Naive thymus-derived CD8-positive, alpha-beta T cell (primary cell): ENCODE measurements around the gene MYB. TPM values are rescaled to one million over a fixed set of nuclear protein-coding genes. Genes with fewer than 3 reads are reported as not detected.

Source experiments
- ATAC-seq, 2 donors: fragments of 150-1000 bp; cut with Tn5 transposase in 1 of 2; sonication (Bioruptor Pico), chemical (Tn5 transposase) in 1 of 2; 1 replicate in 1 of 2; 2 replicates in 1 of 2; pipeline ENCODE4 v1.10.0; 2021; ENCODE audit warnings: mild to moderate bottlenecking in 2 of 2, moderate library complexity in 2 of 2
- POLR2A ChIA-PET: fragments of 350-600 bp; sonication (Branson Sonifier 250); formaldehyde crosslinking; loops from one replicate; lab custom pipeline; 2021; ENCODE audit warnings: antibody characterized with exemption; lab: Charles Lee
- DNase-seq, 10 donors: peaks; one replicate each; pipeline versions ENCODE4 v3.0.0 to v3.0.0-alpha.2; 2020 to 2022
- H3K27ac Mint-ChIP-seq, 10 donors: one replicate each; pipeline ENCODE4 v1.8.0; 2020 to 2022; ENCODE audit warnings: mild to moderate bottlenecking in 10 of 10, mixed read lengths in 10 of 10, moderate library complexity in 4 of 10, inconsistent platforms in 1 of 10
- H3K27me3 Mint-ChIP-seq, 5 donors: one replicate each; pipeline ENCODE4 v1.8.0; 2021 to 2022; ENCODE audit warnings: mixed read lengths in 5 of 5
- H3K36me3 Mint-ChIP-seq, 3 donors: one replicate each; pipeline ENCODE4 v1.8.0; 2020 to 2022; ENCODE audit warnings: mixed read lengths in 3 of 3, mild to moderate bottlenecking in 2 of 3, inconsistent platforms in 1 of 3
- H3K4me1 Mint-ChIP-seq, 4 donors: one replicate each; pipeline ENCODE4 v1.8.0; 2021 to 2022; ENCODE audit warnings: mixed read lengths in 4 of 4
- H3K4me3 Mint-ChIP-seq, 10 donors: one replicate each; pipeline ENCODE4 v1.8.0; 2020 to 2022; ENCODE audit warnings: mild to moderate bottlenecking in 10 of 10, mixed read lengths in 10 of 10, moderate library complexity in 6 of 10, inconsistent platforms in 1 of 10
- H3K9me3 Mint-ChIP-seq, 9 donors: one replicate each; pipeline ENCODE4 v1.8.0; 2020 to 2022; ENCODE audit warnings: mixed read lengths in 9 of 9, mild to moderate bottlenecking in 3 of 9, inconsistent platforms in 1 of 9, moderate library complexity in 1 of 9
- polyA plus RNA-seq, 3 donors: library from polyadenylated mRNA; unstranded; fragments of 300-500 nt; fragmentation: Illumina TruSeq; gene quantifications; one replicate each; pipeline ENCODE4 v1.2.3, GENCODE V29; 2021
- total RNA-seq, 8 experiments: library from RNA in 2 of 8; stranded (reverse) in 2 of 8; gene quantifications; one replicate each; pipeline ENCODE4 v1.2.3 and lab custom pipeline; 2021 to 2026

The MYB gene
- total and polyA plus RNA-seq, 5 experiments from 2014 or later, result 2.4 to 22.5 (median 4.8) TPM

GRCh38 chr6:135212935-135213334, 31.8 kb downstream of the MYB start:
- H3K9me3 Mint-ChIP-seq, result no peaks in the 10 kb centered on the region
- DNase-seq (peak in 5 of 10 donors; percentile 8 to 34 (median 27)), ATAC-seq (peak; percentile 58 to 76)

GRCh38 chr6:135213616-135214015, 32.5 kb downstream of the MYB start:
- H3K9me3 Mint-ChIP-seq, result no peaks in the 10 kb centered on the region
- peak overlapping the region in 3 of 10 donors; percentile 63 to 76 (median 72) for H3K27ac Mint-ChIP-seq
- peaks cover 0 to 9% (median 8%) of the 10 kb centered on the region in 3 donors for H3K36me3 Mint-ChIP-seq
- H3K4me3 Mint-ChIP-seq, result peak overlapping the region in 1 of 10 donors; percentile 83
- DNase-seq (no peak), ATAC-seq (no peak)
- no peaks in the 10 kb centered on the region for H3K27me3 Mint-ChIP-seq
- peaks cover 20 to 49% (median 41%) of the 10 kb centered on the region in 4 donors for H3K4me1 Mint-ChIP-seq
- POLR2A ChIA-PET, result interaction anchor here (1.5 kb wide), 1 partner anchor 11 kb away, joined by 4 read pairs; no protein-coding TSS in a partner anchor

More at GRCh38 chr6:135212935-135213334, 31.8 kb downstream of the MYB start:
- Mint-ChIP-seq H3K27ac (peak overlapping the region; percentile 55 to 90 (median 74)), H3K27me3 (no peaks in the 10 kb centered on the region), H3K4me3 (peak overlapping the region; percentile 42 to 83 (median 66)), H3K4me1 (peaks cover 20 to 49% (median 41%) of the 10 kb centered on the region in 4 donors), H3K36me3 (peaks cover 0 to 9% (median 8%) of the 10 kb centered on the region in 3 donors)
- POLR2A ChIA-PET, result interaction anchor here (1.1 to 2.1 kb wide), 4 partner anchors 9 to 199 kb away, joined by 3 to 4 read pairs (median 4); no protein-coding TSS in a partner anchor

- Mint-ChIP-seq H3K4me1 (peaks cover 16 to 37% (median 29%) of the 10 kb centered on the region in 4 donors), H3K27me3 (no peaks in the 10 kb centered on the region), H3K9me3 (no peaks in the 10 kb centered on the region), H3K27ac (peak overlapping the region in 1 of 10 donors; percentile 8), H3K4me3 (no peak overlapping the region), H3K36me3 (peaks cover 5 to 25% (median 19%) of the 10 kb centered on the region in 3 donors)
- POLR2A ChIA-PET, result interaction anchor here (0.7 kb wide), 1 partner anchor 723 kb away, joined by 3 read pairs; no protein-coding TSS in a partner anchor
- DNase-seq (no peak), ATAC-seq (no peak)
Observed at GRCh38 chr6:135215160-135215559, 34.1 kb downstream of the MYB start.

GRCh38 chr6:135215563-135215962, 34.5 kb downstream of the MYB start:
- Mint-ChIP-seq H3K9me3 (no peaks in the 10 kb centered on the region), H3K4me1 (peaks cover 16 to 33% (median 25%) of the 10 kb centered on the region in 4 donors), H3K27me3 (no peaks in the 10 kb centered on the region), H3K36me3 (peaks cover 5 to 25% (median 19%) of the 10 kb centered on the region in 3 donors), H3K27ac (peak overlapping the region in 3 of 10 donors; percentile 8 to 69 (median 13)), H3K4me3 (no peak overlapping the region)
- ATAC-seq, result no peak
- DNase-seq, result no peak
- POLR2A ChIA-PET, result no interaction called here

- Mint-ChIP-seq H3K9me3 (no peaks in the 10 kb centered on the region), H3K4me3 (no peak overlapping the region), H3K27me3 (no peaks in the 10 kb centered on the region), H3K36me3 (peaks cover 5 to 25% (median 17%) of the 10 kb centered on the region in 3 donors), H3K4me1 (peaks cover 6 to 16% (median 8%) of the 10 kb centered on the region in 4 donors), H3K27ac (peak overlapping the region in 1 of 10 donors; percentile 36)
- no peak for DNase-seq
- POLR2A ChIA-PET, result no interaction called here
- no peak for ATAC-seq
Observed at GRCh38 chr6:135217663-135218062, 36.6 kb downstream of the MYB start.

GRCh38 chr6:135219346-135219745, 38.2 kb downstream of the MYB start:
- ATAC-seq (no peak), DNase-seq (no peak)
- H3K4me1 Mint-ChIP-seq, result peaks cover 10 to 15% (median 13%) of the 10 kb centered on the region in 4 donors
- no peak overlapping the region for H3K4me3 Mint-ChIP-seq
- POLR2A ChIA-PET, result no interaction called here
- no peaks in the 10 kb centered on the region for H3K9me3 Mint-ChIP-seq
- peaks cover 5 to 25% (median 21%) of the 10 kb centered on the region in 3 donors for H3K36me3 Mint-ChIP-seq
- no peaks in the 10 kb centered on the region for H3K27me3 Mint-ChIP-seq
- H3K27ac Mint-ChIP-seq, result no peak overlapping the region

GRCh38 chr6:135221042-135221441, 39.9 kb downstream of the MYB start:
- Mint-ChIP-seq H3K36me3 (peaks cover 5 to 25% (median 21%) of the 10 kb centered on the region in 3 donors), H3K4me3 (no peak overlapping the region)
- POLR2A ChIA-PET, result interaction anchor here (1.2 kb wide), 1 partner anchor 9 kb away, joined by 4 read pairs; no protein-coding TSS in a partner anchor

GRCh38 chr6:135221505-135221904, 40.4 kb downstream of the MYB start:
- Mint-ChIP-seq H3K27me3 (no peaks in the 10 kb centered on the region), H3K9me3 (no peaks in the 10 kb centered on the region), H3K36me3 (peaks cover 5 to 25% (median 21%) of the 10 kb centered on the region in 3 donors), H3K4me1 (peaks cover 8 to 21% (median 12%) of the 10 kb centered on the region in 4 donors), H3K4me3 (no peak overlapping the region), H3K27ac (no peak overlapping the region)
- POLR2A ChIA-PET, result interaction anchor here (1.2 kb wide), 1 partner anchor 10 kb away, joined by 4 read pairs; no protein-coding TSS in a partner anchor
- ATAC-seq (no peak), DNase-seq (no peak)

More at GRCh38 chr6:135221042-135221441, 39.9 kb downstream of the MYB start:
- no peaks in the 10 kb centered on the region for H3K27me3 Mint-ChIP-seq
- no peaks in the 10 kb centered on the region for H3K9me3 Mint-ChIP-seq
- no peak for DNase-seq
- H3K4me1 Mint-ChIP-seq, result peaks cover 8 to 21% (median 12%) of the 10 kb centered on the region in 4 donors
- no peak overlapping the region for H3K27ac Mint-ChIP-seq
- ATAC-seq, result no peak

- H3K4me3 Mint-ChIP-seq, result peak overlapping the region in 4 of 10 donors; percentile 1 to 30 (median 16)
- peaks cover 9 to 21% (median 17%) of the 10 kb centered on the region in 4 donors for H3K4me1 Mint-ChIP-seq
- POLR2A ChIA-PET, result interaction anchor here (0.5 kb wide), 1 partner anchor 843 kb away, joined by 4 read pairs; no protein-coding TSS in a partner anchor
- H3K27ac Mint-ChIP-seq, result peak overlapping the region in 9 of 10 donors; percentile 1 to 94 (median 34)
- peaks cover 5 to 20% (median 19%) of the 10 kb centered on the region in 3 donors for H3K36me3 Mint-ChIP-seq
- DNase-seq (no peak), ATAC-seq (no peak)
- H3K9me3 Mint-ChIP-seq, result no peaks in the 10 kb centered on the region
- no peaks in the 10 kb centered on the region for H3K27me3 Mint-ChIP-seq
Observed at GRCh38 chr6:135222623-135223022, 41.5 kb downstream of the MYB start.

- Mint-ChIP-seq H3K4me1 (peaks cover 9 to 21% (median 18%) of the 10 kb centered on the region in 4 donors), H3K9me3 (no peaks in the 10 kb centered on the region), H3K27ac (peak overlapping the region; percentile 84 to 97 (median 94)), H3K4me3 (peak overlapping the region; percentile 75 to 93 (median 86)), H3K27me3 (no peaks in the 10 kb centered on the region), H3K36me3 (peaks cover 1 to 12% (median 11%) of the 10 kb centered on the region in 3 donors)
- ATAC-seq (peak; percentile 47 to 50), DNase-seq (peak in 3 of 10 donors; percentile 23 to 40 (median 24))
- POLR2A ChIA-PET, result interaction anchor here (0.6 to 0.9 kb wide), 3 partner anchors 11 to 1066 kb away, joined by 3 to 4 read pairs (median 3); partner anchors contain the start of gene BCLAF1
Observed at GRCh38 chr6:135224037-135224647, 43.0 kb downstream of the MYB start.

GRCh38 chr6:135225911-135226310, 44.8 kb downstream of the MYB start:
- POLR2A ChIA-PET, result no interaction called here
- peaks cover 9 to 21% (median 18%) of the 10 kb centered on the region in 4 donors for H3K4me1 Mint-ChIP-seq
- H3K27ac Mint-ChIP-seq, result no peak overlapping the region
- peaks cover 0 to 5% (median 0%) of the 10 kb centered on the region in 3 donors for H3K36me3 Mint-ChIP-seq
- no peaks in the 10 kb centered on the region for H3K27me3 Mint-ChIP-seq
- no peak for DNase-seq
- ATAC-seq, result no peak
- H3K4me3 Mint-ChIP-seq, result no peak overlapping the region
- no peaks in the 10 kb centered on the region for H3K9me3 Mint-ChIP-seq

- Mint-ChIP-seq H3K27ac (no peak overlapping the region), H3K4me3 (no peak overlapping the region), H3K36me3 (peaks cover 0 to 5% (median 0%) of the 10 kb centered on the region in 3 donors), H3K27me3 (no peaks in the 10 kb centered on the region), H3K9me3 (no peaks in the 10 kb centered on the region), H3K4me1 (peaks cover 9 to 22% (median 18%) of the 10 kb centered on the region in 4 donors)
- no peak for DNase-seq
- POLR2A ChIA-PET, result no interaction called here
- no peak for ATAC-seq
Observed at GRCh38 chr6:135226537-135226936, 45.4 kb downstream of the MYB start.
